Esophagus squamous epithelium (tissue), 4 donors: Measurements from ENCODE around the gene ADRM1.

Experiments used
- CTCF ChIP-seq, 6 experiments: fragments of 450-650 bp in 4 of 6; fragments of 200-600 bp in 2 of 6; sonication (generic) in 2 of 6; IDR thresholded peaks; one replicate each; pipeline ENCODE4 v1.5.1; 2016 to 2019; ENCODE audit warnings: antibody characterized with exemption in 6 of 6, mild to moderate bottlenecking in 4 of 6, moderate library complexity in 4 of 6
- POLR2A ChIP-seq, 4 donors: fragments of 450-650 bp; IDR thresholded peaks; one replicate each; pipeline ENCODE4 v1.6.1; 2017; ENCODE audit warnings: antibody characterized with exemption in 4 of 4, mild to moderate bottlenecking in 4 of 4, moderate library complexity in 3 of 4

- TF ChIP-seq CTCF (IDR thresholded peaks at IDR 0.05) (no peak), POLR2A (IDR thresholded peaks at IDR 0.05) (no peak)
Observed at GRCh38 chr20:62335532-62335931, 32.7 kb downstream of the ADRM1 start.
